ENCODE results near the gene C16orf95.
"Not testable (repeated sequence)": the region's sequence is repeated elsewhere in the genome, so short reads cannot be mapped to it uniquely, and the experiment has no call there.

C16orf95 gene

DNA sequence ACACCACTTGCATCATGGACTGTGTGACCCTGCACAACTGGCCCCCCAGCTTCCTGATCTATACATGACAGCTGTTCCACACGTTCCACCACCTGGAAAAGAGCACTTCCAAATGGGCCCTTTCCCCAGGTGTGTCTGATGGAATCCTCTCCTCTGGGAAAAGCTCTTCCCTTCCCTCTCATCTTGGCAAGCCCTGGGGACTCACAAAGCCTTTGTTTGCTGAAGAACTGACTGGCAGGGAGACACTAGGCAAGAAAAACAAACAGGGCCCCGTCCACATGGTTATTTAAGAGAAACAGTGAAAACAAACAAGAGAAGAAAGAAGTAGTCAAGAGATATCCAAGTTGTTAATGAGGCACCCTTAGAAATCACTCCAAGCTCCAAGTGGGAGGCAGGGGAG lies 52.6 kb downstream of the C16orf95 start:
- Histone ChIP-seq H3K4me1 (no peaks in the 10 kb centered on the region), H3K36me3 (replicated peaks) (no peaks in the 10 kb centered on the region), H3K27me3 (ENCODE audit: low read depth) (no peaks in the 10 kb centered on the region), H3K9me3 (no peaks in the 10 kb centered on the region), H3K4me3 (no peak overlapping the region)
- DNase-seq (ENCODE audit: low spot score in 2 of 2): no peak
- in situ Hi-C loops (cut with MboI; ENCODE audit: low sequenced_read_pairs): no loop called here

DNA sequence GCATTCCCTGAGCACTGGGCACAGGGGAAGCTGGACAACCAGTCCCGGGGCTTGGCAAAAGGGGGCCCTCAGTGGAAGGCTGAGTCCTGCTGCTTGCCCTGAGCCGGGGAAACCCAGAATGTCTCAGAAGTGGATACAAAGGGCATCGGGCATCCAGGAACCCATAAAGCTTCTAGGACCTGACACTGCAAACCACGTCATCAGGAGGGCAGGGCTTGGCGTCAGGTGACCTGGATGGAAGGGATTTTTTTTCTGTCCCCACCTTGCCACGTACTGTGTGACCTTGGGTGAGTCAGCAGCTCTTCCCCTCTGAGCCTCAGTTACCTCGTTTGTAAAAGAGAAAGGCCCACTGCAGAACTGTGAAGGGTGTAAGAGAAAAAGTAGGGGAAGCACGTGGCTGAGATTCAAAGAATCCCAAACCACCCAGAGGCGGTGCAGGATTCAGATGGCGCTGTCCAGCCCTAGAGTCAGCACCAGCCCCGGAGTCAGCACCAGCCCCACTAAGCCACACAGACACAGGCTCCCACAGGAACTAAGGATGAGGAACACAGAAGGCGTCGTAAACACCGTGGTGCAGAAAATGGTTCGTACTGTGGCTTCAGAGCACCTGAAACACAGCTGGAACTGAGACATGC lies 53.7 kb downstream of the C16orf95 start:
- no peaks in the 10 kb centered on the region for H3K4me1 ChIP-seq
- no peaks in the 10 kb centered on the region for H3K9me3 ChIP-seq
- in situ Hi-C loops (cut with MboI; ENCODE audit: low sequenced_read_pairs): no loop called here
- H3K4me3 ChIP-seq: no peak overlapping the region
- DNase-seq (ENCODE audit: low spot score in 2 of 2): no peak
- H3K36me3 ChIP-seq (replicated peaks): no peaks in the 10 kb centered on the region
- no peaks in the 10 kb centered on the region for H3K27me3 ChIP-seq (ENCODE audit: low read depth)

DNA sequence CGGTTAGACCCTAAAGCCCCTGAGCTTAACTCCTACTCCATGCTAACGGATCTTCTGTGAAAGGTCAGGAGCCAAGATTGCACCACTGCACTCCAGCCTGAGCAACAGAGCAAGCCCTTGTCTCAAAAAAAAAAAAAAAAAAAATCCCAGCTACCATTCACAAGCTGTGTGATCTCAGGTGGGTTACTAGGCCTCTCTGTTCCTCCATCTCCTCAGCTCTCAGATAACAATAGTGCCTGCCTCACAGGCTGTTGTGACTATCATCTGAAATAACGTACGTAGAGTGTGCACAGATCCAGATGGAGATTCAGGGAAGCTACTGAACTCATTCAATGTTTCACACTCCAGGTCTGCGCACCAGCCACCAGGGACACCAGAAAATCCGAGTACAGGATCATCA lies 57.8 kb downstream of the C16orf95 start:
- no peak overlapping the region for H3K4me3 ChIP-seq
- no peak for DNase-seq (ENCODE audit: low spot score in 2 of 2)
- H3K9me3 ChIP-seq: no peaks in the 10 kb centered on the region
- H3K36me3 ChIP-seq (replicated peaks): no peaks in the 10 kb centered on the region
- in situ Hi-C loops (cut with MboI; ENCODE audit: low sequenced_read_pairs): no loop called here
- H3K4me1 ChIP-seq: no peaks in the 10 kb centered on the region
- H3K27me3 ChIP-seq (ENCODE audit: low read depth): no peaks in the 10 kb centered on the region

DNA sequence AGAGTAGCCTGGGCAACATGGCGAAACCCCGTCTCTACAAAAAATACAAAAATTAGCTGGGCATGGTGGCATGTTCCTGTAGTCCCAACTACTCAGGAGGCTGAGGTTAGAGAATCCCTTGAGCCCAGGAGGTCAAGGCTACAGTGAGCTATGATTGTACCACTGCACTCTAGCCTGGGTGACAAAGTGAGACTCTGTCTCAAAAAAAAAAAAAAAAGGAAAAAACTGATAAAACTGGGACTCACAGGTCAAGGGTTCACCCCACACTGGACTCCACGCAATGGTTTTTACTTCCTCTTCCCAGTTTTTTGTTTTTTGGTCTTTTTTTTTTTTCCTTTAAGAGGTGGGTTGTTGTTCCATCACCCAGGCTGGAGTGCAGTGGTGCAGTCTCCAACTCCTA lies 58.5 kb downstream of the C16orf95 start:
- in situ Hi-C loops (cut with MboI; ENCODE audit: low sequenced_read_pairs); DNase-seq (ENCODE audit: low spot score in 2 of 2): not testable (repeated sequence)

DNA sequence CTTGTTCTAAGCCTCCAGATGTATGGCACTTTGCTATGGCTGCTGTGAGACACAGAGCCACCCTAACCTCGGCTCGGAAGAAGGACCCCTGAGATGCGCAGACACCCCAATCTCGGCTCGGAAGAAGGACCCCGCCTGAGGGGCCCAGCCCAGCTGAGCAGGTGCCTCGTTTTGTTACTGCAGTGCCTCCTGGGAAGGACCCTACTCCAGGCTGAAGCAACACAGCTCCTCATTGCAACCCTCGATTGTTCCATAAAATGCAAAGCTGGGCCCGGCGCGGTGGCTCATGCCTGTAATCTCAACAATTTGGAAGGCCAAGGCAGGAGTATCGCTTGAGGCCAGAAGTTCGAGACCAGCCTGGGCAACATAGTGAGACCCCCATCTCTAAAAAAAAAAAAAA lies 61.3 kb downstream of the C16orf95 start:
- no peak for DNase-seq (ENCODE audit: low spot score in 2 of 2)
- Histone ChIP-seq H3K27me3 (ENCODE audit: low read depth) (no peaks in the 10 kb centered on the region), H3K4me3 (no peak overlapping the region), H3K9me3 (no peaks in the 10 kb centered on the region), H3K4me1 (no peaks in the 10 kb centered on the region), H3K36me3 (replicated peaks) (no peaks in the 10 kb centered on the region)
- in situ Hi-C loops (cut with MboI; ENCODE audit: low sequenced_read_pairs): no loop called here

More for the DNA sequence above, 58.5 kb downstream of the C16orf95 start:
- not testable (repeated sequence) for H3K4me1 ChIP-seq; H3K36me3 ChIP-seq (replicated peaks); H3K27me3 ChIP-seq (ENCODE audit: low read depth); H3K9me3 ChIP-seq; H3K4me3 ChIP-seq

DNA sequence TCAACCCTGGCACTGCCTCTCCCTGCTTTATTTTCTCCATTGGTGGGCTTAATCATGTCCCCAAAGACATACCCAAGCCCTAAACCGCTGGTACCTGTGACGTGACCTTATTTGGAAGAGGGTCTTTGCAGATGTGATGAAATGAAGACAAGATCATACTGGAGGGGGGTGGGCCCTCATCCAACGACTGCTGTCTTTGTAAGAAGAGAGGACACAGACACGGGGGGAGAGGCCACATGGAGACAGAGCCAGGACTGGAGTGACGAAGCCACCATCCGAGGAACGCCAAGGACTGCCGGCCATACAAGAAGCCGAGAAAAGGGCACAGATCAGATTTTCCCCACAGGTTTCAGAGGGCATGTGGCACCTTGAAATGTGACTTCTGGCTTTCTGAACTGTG lies 62.5 kb downstream of the C16orf95 start:
- Histone ChIP-seq H3K27me3 (ENCODE audit: low read depth) (no peaks in the 10 kb centered on the region), H3K4me3 (no peak overlapping the region)
- in situ Hi-C loops (cut with MboI; ENCODE audit: low sequenced_read_pairs): no loop called here

DNA sequence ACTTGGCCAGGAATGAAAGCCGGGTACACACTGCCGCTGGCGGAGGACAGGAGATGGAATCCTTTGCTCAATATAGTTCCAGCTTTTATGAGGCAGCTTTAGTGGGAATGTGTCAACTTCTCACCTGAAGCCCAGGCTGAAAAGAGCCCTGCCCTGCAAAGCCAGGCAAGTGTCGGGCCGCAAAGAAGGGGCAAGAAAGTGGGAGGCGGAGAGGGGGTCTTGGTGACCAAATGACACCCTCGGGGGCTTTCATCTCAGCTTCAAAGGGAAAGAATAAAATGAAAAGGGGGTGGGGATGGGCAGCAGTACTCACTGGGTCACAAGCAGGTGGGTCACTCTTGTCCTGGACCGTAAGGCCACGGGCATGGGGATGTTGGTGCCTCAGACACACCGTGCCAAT lies 62.9 kb downstream of the C16orf95 start:
- H3K36me3 ChIP-seq (replicated peaks): no peaks in the 10 kb centered on the region
- H3K4me3 ChIP-seq: no peak overlapping the region
- H3K27me3 ChIP-seq (ENCODE audit: low read depth): no peaks in the 10 kb centered on the region
- H3K4me1 ChIP-seq: no peaks in the 10 kb centered on the region
- in situ Hi-C loops (cut with MboI; ENCODE audit: low sequenced_read_pairs): no loop called here
- no peak for DNase-seq (ENCODE audit: low spot score in 2 of 2)
- H3K9me3 ChIP-seq: no peaks in the 10 kb centered on the region

More for the DNA sequence above, 62.5 kb downstream of the C16orf95 start:
- Histone ChIP-seq H3K4me1 (no peaks in the 10 kb centered on the region), H3K9me3 (no peaks in the 10 kb centered on the region), H3K36me3 (replicated peaks) (no peaks in the 10 kb centered on the region)
- DNase-seq (ENCODE audit: low spot score in 2 of 2): no peak

DNA sequence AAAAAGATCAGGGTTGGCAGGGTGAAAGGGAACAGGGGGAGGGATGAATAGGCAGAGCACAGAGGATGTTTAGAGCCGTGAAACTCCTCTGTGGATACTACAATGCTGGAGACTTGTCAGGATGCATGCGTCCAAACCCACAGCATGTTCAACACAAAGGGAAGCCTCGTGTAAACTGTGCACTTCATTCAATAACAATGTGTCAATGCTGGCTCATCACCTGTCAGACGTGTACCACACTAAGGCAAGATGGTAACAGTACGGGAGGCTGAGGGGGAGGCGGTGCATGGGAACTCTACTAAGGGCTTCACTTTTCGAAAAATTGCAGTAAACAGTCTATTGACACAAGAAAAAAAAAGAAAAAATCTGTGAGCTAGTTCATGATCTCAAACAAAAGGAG lies 63.7 kb downstream of the C16orf95 start:
- no peak overlapping the region for H3K4me3 ChIP-seq
- H3K36me3 ChIP-seq (replicated peaks): no peaks in the 10 kb centered on the region
- in situ Hi-C loops (cut with MboI; ENCODE audit: low sequenced_read_pairs): no loop called here
- no peaks in the 10 kb centered on the region for H3K9me3 ChIP-seq
- H3K27me3 ChIP-seq (ENCODE audit: low read depth): no peaks in the 10 kb centered on the region
- H3K4me1 ChIP-seq: no peaks in the 10 kb centered on the region
- no peak for DNase-seq (ENCODE audit: low spot score in 2 of 2)
